GM19324 (cell line): ENCODE data around the gene NUMBL.
"Not testable (repeated sequence)": the region's sequence is repeated elsewhere in the genome, so short reads cannot be mapped to it uniquely, and the experiment has no call there.

Source experiments
- ATAC-seq: cut with Tn5 transposase; IDR thresholded peaks from one replicate; pipeline ENCODE4 v1.9.1; 2021; ENCODE audit warnings: mild to moderate bottlenecking, moderate library complexity; ENCODE audit not compliant: unreplicated experiment, low FRiP score

Gene NUMBL

DNA sequence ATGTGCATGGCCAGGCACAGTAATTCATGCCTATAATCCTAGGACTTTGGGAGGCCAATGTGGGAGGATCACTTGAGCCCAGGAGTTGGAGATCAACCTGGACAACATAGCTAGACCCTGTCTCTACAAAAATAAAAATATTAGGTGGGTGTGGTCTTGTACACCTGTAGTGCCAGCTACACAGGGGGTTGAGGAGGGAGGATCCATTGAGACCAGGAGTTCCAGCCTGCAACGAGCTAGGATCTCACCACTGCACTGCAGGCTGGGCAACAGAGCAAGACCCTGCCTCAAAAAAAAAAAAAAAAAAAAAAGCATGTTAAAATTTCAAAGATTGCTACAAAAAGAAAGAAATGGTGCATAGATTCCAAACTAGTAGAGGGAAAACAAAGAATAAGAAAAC is 52.1 kb downstream of the NUMBL start:
- ATAC-seq = no peak

DNA sequence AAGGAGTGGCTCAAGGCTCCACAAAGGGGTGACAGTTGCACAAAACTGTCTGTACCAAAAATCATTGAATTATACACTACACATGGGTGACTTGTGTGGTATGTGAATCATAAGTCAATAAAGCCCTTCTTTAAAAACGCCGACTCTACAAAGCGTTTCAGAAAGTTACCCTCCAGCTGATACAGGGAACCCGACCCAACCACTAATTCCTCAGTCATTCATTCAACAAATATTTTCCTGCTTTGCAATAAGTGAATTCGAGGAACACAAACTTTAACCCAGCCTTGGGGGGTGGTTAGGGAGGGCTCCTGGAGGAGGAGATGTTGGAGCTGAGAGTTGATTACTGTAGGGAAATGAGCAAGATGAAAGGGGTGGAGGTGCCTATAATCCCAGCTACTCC is 57.2 kb downstream of the NUMBL start:
- ATAC-seq = no peak

DNA sequence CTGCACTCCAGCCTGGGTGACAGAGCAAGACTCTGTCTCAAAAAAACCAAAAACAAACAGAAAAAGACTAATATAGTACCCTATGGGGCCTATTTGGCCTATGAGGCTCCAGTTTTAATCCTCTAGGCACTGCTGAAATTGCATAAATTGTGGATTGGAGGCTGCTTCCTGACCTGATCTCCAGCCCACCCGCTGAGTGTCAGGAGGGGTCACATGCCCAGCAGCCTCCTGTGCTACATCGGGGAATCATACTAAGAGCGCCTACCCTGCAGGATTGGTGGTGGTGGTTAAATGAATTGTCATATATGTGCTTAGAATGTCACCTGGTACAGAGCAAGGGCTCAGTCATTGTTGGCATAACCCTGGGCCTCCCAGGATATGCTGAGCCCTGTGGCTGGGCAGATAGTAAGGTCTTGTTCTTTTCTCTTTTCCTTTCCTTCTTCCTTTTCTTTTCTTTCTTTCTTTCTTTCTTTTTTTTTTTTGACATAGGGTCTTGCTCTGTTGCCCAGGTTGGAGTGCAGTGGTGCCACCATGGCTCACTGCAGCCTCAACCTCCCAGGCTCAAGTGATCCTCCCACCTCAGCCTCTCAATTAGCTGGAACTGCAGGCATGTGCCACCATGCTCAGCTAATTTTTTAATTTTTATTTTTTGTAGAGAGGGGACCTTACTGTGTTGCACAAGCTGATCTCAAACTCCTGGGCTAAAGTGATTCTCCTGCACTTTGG is 58.0 kb downstream of the NUMBL start:
- no peak for ATAC-seq

DNA sequence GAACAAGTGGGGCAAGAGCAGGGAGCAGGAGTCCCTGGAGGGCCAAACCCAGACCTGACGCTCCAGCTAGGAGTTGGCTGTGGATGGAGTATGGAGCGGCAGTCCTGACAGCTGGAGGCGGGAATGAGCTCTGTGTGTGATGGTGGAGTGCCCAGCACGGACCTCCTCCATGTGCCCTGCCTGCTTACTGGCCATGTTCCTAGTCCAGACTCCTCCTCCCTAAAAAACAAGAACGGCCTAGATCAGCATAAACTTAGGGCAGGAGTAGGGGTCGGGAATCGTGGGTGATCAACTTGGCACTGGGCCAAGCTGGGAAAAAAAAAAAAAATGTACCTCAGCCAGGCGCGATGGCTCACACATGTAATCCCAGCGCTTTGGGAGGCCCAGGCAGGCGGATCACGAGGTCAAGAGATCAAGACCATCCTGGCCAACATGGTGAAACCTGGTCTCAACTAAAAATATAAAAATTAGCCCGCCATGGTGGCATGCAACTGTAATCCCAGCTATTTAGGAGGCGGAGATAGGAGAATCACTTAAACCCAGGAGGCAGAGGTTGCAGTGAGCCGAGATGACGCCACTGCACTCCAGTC is 59.8 kb downstream of the NUMBL start:
- no peak for ATAC-seq

DNA sequence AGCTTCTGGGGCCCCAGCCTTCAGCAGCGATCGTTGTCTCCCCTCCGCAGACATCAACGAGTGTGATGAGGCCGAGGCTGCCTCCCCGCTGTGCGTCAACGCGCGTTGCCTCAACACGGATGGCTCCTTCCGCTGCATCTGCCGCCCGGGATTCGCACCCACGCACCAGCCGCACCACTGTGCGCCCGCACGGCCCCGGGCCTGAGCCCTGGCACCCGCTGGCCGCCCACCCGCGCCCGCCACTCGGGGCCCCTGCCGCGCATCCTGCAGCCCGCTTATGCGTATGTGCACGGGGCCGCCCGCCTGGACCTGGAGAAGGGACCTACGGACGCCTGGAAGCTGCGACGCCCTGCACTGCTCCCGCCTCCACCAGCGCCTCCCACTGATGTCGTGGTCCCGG is 61.1 kb downstream of the NUMBL start:
- no peak for ATAC-seq

DNA sequence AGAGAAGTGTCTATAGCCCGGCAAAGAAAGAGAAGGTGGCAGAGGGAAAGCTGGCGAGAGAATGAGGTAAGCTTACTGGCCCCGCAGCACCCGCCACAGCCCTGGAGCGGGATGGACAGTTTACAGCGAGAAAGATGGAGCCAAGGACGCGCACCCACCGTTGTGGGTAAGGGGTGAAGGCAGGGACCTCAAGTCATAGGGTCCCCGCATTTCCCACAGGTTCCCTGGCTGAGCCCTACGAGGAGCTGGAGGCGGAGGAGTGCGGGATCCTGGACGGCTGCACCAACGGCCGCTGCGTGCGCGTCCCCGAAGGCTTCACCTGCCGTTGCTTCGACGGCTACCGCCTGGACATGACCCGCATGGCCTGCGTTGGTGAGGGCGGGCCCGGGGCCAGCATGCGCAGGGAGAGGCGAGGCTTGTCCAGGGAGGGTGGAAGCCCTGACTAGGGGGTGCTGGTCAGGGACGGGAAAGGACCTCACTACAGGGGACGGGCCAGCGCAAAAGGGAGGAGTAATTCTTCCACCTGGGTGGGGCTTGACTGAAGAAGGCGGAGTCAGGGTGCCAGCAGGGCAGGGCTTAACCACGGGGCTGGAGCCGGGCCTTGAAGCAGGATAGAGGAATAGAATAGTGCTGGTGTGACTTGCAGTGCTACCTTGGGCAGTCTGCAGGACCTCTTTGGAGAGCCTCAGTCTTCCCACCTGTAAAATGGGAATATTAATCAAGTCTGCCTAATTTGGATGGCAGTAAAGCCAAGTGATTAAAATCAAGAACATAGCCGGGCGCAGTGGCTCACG is 62.8 kb downstream of the NUMBL start:
- ATAC-seq = no peak

DNA sequence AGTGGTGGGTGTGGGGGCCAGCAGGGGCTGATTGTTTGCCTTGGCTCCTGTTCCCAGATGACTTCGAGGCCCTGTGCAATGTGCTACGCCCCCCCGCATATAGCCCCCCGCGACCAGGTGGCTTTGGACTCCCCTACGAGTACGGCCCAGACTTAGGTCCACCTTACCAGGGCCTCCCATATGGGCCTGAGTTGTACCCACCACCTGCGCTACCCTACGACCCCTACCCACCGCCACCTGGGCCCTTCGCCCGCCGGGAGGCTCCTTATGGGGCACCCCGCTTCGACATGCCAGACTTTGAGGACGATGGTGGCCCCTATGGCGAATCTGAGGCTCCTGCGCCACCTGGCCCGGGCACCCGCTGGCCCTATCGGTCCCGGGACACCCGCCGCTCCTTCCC is 63.5 kb downstream of the NUMBL start:
- ATAC-seq = no peak

DNA sequence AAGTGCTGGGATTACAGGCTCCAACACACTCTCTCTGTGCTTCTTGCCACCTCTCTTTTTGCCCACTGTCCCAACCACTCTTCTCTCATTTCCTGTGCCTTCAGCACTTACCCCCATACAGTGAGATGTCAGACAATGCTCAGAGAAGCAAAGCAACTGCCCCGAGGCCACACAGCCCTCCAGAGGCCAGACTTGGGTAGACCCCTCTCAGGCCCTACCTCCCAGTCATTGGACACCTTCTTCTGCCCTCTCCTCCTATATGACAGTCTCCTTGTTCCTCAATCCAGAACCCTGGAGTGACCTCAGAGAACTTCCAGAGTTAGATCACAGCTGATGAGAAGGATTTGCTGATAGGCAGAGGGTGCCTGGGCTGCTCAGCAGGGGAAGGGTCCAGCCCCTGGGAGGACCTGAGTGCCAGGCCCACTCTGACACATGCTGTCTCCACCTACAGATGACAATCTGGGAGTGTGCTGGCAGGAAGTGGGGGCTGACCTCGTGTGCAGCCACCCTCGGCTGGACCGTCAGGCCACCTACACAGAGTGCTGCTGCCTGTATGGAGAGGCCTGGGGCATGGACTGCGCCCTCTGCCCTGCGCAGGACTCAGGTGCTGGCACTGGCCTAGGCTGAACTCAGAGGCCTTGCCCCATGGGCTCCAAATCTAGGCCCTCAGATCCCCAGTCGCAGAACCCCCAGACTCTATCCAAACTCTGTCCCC is 64.9 kb downstream of the NUMBL start:
- ATAC-seq = no peak

DNA sequence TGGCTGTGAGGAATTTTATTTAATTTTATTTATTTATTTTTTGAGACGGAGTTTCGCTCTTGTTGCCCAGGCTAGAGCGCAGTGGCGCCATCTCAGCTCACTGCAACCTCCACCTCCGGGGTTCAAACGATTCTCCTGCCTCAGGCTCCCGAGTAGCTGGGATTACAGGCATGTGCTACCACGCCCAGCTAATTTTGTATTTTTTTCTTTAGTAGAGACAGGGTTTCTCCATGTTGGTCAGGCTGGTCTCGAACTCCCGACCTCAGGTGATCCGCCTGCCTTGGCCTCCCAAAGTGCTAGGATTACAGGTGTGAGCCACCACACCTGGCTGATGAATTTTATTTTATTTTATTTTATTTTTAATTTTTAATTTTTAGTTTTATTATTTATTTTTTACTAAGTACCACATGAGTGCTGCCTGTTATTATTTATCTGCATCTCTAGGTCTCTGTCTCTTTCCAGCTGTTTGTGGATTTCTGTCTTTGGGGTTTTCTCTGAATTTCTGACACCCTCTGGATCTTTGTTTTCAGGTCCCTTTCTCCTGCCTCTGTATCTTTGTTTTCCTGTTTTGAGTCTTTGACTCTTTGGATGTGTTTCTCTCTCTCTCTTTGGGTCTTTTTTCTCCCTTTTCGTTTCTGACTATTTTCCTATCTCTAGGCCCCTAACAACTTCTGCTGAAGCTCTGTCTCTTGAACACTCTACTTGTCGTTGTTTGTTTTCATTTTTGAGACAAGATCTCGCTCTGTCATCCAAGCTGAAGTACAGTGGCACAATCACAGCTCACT is 65.9 kb downstream of the NUMBL start:
- ATAC-seq = not testable (repeated sequence)

DNA sequence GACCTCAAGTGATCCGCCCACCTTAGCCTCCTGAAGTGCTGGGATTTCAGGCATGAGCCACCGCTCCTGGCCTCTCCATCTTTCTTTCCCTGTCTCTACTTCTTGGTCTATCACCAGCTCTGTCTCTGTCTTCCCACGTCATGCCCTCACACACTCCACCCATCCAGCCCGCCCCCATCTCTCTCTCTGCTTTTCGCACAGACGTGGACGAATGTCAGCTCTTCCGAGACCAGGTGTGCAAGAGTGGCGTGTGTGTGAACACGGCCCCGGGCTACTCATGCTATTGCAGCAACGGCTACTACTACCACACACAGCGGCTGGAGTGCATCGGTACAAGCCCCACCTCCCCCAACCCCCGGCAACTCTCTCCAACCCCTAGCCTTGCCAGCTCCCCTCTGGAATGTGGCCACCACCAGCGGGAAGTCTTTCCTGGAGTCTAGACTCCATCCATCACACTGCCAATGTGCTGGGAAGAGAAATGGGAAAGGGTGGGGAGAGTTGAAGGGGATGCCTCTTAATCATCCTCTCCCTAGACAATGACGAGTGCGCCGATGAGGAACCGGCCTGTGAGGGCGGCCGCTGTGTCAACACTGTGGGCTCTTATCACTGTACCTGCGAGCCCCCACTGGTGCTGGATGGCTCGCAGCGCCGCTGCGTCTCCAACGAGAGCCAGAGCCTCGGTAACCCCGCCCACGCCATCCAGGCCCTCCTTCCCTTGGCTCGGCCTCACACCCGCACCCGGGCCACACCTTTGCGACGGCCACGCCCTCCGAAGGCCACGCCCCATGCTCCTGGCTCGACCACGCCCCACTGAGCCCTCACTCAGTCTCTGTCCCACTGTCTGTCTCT is 66.8 kb downstream of the NUMBL start:
- ATAC-seq = no peak

DNA sequence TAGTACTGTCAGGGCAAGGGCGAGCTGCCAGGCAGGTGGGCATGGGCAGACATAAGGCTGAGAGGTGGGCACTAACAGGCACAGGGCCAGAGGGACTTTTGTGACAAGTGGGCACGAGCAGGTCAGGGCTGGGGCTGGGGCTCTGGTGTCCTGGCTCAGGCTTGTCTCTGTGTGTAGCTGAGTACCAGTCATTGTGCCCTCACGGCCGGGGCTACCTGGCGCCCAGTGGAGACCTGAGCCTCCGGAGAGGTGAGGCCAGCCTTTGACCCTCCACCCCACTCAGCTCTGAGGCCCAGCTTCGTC is 67.7 kb downstream of the NUMBL start:
- ATAC-seq = no peak

DNA sequence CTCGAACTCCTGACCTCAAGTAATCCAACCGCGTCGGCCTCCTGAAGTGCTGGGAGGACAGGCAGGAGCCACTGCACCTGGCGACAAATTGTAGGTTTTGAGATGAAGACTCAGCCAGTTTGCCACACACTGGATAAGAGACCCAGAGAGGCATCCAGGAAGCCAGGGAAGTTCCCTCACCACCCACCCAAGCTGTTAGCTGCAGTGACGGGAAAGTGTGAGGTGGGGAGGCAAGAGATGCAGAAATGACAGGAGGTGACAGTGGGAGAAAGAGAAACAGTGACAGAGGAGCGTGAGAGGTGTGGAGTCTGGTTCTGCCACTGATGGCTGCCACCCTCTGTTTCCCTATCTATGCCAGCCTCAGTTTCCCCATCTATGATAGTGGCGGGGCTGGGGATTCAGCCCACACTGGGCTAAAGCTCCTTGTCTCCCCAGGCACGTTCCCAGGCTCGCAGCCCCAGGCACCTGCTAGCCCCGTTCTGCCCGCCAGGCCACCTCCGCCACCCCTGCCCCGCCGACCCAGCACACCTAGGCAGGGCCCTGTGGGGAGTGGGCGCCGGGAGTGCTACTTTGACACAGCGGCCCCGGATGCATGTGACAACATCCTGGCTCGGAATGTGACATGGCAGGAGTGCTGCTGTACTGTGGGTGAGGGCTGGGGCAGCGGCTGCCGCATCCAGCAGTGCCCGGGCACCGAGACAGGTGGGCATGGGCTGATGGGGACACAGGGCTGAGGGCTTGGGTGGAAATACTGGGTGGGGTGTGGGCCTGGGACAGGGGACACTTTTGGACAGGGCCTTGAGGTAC is 68.3 kb downstream of the NUMBL start:
- no peak for ATAC-seq

DNA sequence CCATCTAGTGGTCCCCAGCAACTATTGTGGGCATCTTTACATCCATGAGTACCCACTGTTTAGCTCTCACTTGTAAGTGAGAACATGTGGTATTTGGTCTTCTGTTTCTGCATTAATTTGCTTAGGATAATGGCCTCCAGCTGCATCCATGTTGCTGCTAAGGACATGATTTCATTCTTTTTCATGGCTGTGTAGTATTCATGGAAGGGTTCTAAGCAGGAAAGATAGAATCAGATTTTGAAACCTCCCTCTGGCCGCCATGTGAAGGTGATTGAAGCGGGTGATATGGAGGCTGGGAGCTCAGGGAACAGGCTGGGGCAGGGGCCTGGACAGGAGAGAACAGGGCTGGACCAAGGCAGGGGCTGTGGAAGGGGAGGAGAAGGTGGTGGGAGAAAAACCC is 69.2 kb downstream of the NUMBL start:
- no peak for ATAC-seq

DNA sequence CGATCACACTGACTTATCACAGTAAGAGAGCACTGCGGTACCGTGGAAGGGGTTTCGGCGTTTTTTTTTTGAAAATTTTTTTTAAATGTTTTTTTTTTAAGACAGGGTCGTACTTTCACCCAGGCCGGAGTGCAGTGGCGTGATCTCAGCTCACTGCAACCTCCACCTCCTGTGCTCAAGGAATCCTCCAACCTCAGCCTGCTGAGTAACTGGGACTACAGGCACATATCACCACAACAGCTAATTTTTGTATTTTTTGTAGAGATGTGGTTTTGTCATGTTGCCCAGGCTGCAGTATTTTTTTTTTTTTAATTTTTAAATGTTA is 70.3 kb downstream of the NUMBL start:
- ATAC-seq = no peak

DNA sequence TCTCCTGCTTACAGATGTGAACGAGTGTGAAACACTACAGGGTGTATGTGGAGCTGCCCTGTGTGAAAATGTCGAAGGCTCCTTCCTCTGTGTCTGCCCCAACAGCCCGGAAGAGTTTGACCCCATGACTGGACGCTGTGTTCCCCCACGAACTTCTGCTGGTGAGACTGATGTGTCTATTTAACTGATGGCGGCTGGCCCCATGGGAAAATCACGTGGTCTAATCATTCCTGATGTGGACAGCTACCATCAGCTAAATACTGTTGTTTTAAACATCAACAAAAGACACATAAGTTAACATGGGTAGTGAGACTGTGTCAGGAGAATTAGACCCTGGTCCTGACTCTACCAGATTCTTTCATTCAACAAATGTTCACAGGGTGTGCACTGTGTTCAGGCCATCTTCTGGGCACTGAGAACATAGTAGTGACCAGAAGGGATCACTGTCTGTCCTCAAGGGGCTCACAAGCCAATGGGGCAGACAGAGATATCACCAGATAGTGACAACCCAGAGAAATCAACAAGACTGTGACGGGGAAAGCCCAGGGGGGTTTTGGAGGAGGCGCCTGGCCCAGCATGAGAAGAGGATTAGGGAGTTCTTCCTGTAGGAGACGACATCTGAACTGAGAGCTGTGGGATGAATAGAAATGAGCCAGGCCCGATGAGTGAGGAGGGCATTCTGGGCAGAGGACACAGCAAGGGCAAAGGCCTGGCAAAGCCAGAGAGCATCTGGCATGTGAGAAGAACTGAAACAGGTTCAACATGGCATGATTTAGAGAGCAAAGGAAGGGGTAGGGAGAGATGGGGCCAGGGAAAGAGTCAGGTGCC is 70.9 kb downstream of the NUMBL start:
- no peak for ATAC-seq

DNA sequence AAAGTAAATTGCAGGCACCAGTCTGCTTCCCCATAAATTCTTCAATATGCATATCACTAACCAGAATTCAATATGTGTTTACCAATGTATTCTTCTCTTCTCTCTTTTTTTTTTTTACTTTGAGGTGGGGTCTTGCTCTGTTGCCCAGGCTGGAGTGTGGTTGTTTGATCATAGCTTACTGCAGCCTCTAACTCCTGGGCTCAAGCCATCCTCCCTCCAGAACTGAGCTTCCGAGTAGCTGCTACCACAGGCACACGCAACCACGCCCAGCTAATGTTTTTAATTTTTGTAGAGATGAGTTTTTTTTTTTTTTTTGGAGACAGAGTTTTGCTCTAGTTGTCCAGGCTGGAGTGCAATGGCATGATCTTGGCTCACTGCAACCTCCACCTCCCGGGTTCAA is 72.5 kb downstream of the NUMBL start:
- ATAC-seq = no peak

DNA sequence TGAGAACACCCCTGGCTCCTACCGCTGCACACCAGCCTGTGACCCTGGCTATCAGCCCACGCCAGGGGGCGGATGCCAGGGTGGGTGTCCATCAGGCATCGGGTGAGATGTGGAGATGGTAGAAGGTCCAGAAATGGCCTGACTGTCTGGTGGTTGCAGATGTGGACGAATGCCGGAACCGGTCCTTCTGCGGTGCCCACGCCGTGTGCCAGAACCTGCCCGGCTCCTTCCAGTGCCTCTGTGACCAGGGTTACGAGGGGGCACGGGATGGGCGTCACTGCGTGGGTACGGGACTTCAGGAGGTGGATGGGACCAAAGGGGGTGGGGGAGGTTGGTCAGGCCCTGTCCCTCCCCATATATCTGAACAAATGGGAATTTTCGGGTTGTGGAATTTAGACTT is 73.5 kb downstream of the NUMBL start:
- no peak for ATAC-seq

DNA sequence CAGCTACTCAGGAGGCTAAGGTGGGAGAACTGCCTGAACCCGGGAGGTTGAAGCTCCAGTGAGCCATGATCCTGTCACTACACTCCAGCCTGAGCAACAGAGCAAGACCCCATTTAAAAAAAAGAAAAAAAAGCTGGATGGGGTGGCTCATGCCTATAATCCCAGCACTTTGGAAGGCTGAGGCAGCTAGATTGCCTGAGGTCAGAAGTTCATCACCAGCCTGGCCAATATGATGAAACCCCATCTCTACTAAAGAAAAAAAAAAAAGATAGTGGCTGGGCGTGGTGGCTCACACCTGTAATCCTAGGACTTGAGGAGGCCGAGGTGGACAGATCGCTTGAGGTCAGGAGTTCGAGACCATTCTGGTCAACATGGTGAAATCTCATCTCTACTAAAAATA is 74.3 kb downstream of the NUMBL start:
- no peak for ATAC-seq
